Keratinocyte (primary cell): Measurements from ENCODE around the gene CSNK1D. TPM values are rescaled to one million over a fixed set of nuclear protein-coding genes. Genes with fewer than 3 reads are reported as not detected.

ENCODE experiments used
- DNase-seq: peaks from one replicate; pipeline ENCODE4 v3.0.0-alpha.2; 2011; ENCODE audit warnings: low read depth, missing footprints, low spot score
- FAIRE-seq: peaks from 2 replicates; lab custom pipeline; 2011; peaks lifted over from hg19 to GRCh38; lab: Jason Lieb, UNC
- H2AFZ ChIP-seq: 2 replicates; pipeline ENCODE4 v1.6.0; 2012; ENCODE audit warnings: low read length, control low read depth, inconsistent platforms; ENCODE audit not compliant: control insufficient read depth
- H3K27ac ChIP-seq: 2 replicates; pipeline ENCODE4 v1.5.1; 2011; ENCODE audit warnings: low read length; ENCODE audit not compliant: control insufficient read depth, insufficient read depth
- H3K27me3 ChIP-seq: 3 replicates; pipeline ENCODE4 v1.6.0; 2011; ENCODE audit warnings: low read length; ENCODE audit not compliant: control insufficient read depth, insufficient read depth; ENCODE audit errors: extremely low read depth
- H3K36me3 ChIP-seq, 2 experiments: 2 replicates in 1 of 2; 3 replicates in 1 of 2; pipeline ENCODE4 v1.5.1; 2011; ENCODE audit warnings: low read length in 2 of 2, mild to moderate bottlenecking in 1 of 2; ENCODE audit not compliant: control insufficient read depth in 2 of 2, insufficient read depth in 2 of 2; ENCODE audit errors: extremely low read depth in 1 of 2
- H3K4me1 ChIP-seq: 3 replicates; pipeline ENCODE4 v1.5.1; 2011; ENCODE audit warnings: low read length; ENCODE audit not compliant: control insufficient read depth, insufficient read depth; ENCODE audit errors: extremely low read depth
- H3K4me2 ChIP-seq: 3 replicates; pipeline ENCODE4 v1.6.0; 2011; ENCODE audit warnings: low read depth, low read length; ENCODE audit not compliant: control insufficient read depth, insufficient read depth; ENCODE audit errors: extremely low read depth
- H3K4me3 ChIP-seq, 3 experiments: fragments of 200-600 bp in 1 of 3; sonication (generic) in 1 of 3; 2 replicates in 2 of 3; 3 replicates in 1 of 3; pipeline ENCODE4 v1.5.1; 2011 to 2016; ENCODE audit warnings: low read length in 3 of 3, mild to moderate bottlenecking in 3 of 3, control low read depth in 2 of 3, inconsistent platforms in 1 of 3, low read depth in 1 of 3, mixed read lengths in 1 of 3, mixed run types in 1 of 3, moderate library complexity in 1 of 3; ENCODE audit not compliant: control insufficient read depth in 2 of 3, insufficient read depth in 2 of 3; ENCODE audit errors: extremely low read depth in 1 of 3
- H3K79me2 ChIP-seq: 2 replicates; pipeline ENCODE4 v1.6.0; 2012; ENCODE audit warnings: low read length; ENCODE audit not compliant: control insufficient read depth, insufficient read depth
- H3K9ac ChIP-seq: 3 replicates; pipeline ENCODE4 v1.6.0; 2011; ENCODE audit warnings: low read length; ENCODE audit not compliant: control insufficient read depth, insufficient read depth; ENCODE audit errors: extremely low read depth
- H3K9me1 ChIP-seq: 3 replicates; pipeline ENCODE4 v1.6.0; 2011; ENCODE audit warnings: low read length; ENCODE audit not compliant: control insufficient read depth, insufficient read depth; ENCODE audit errors: extremely low read depth
- H3K9me3 ChIP-seq: 2 replicates; pipeline ENCODE4 v1.5.1; 2012; ENCODE audit warnings: low read depth, low read length; ENCODE audit not compliant: control insufficient read depth
- H4K20me1 ChIP-seq: 3 replicates; pipeline ENCODE4 v1.6.0; 2011; ENCODE audit warnings: low read length; ENCODE audit not compliant: control insufficient read depth, insufficient read depth; ENCODE audit errors: extremely low read depth
- CTCF ChIP-seq, 3 experiments: IDR thresholded peaks in 1 of 3; conservative IDR thresholded peaks in 1 of 3; optimal IDR thresholded peaks in 1 of 3; 2 replicates in 2 of 3; 3 replicates in 1 of 3; pipeline versions ENCODE3 to v1.5.1; 2011; ENCODE audit warnings: low read length in 3 of 3, mild to moderate bottlenecking in 3 of 3, moderate library complexity in 2 of 3, control low read depth in 1 of 3, inconsistent platforms in 1 of 3; ENCODE audit not compliant: insufficient read depth in 2 of 3; ENCODE audit errors: extremely low read depth in 1 of 3
- EZH2 ChIP-seq: IDR thresholded peaks from one replicate; pipeline ENCODE4 v1.6.1; 2012; ENCODE audit warnings: inconsistent platforms, mild to moderate bottlenecking, low read length, moderate library complexity
- dilution Hi-C: fragments of 300-500 bp; cut with MboI; formaldehyde crosslinking; loops from one replicate; pipeline ENCODE4 v1.7.0; 2020; ENCODE audit warnings: low sequenced_read_pairs; ENCODE audit not compliant: extremely low pct_ligation_motif_present
- polyA plus RNA-seq, 5 experiments: library from polyadenylated mRNA; depleted of rRNA in 3 of 5; stranded (reverse) in 3 of 5; stranded (forward) in 1 of 5; unstranded in 1 of 5; fragments of >200 nt; gene quantifications; 1 replicate in 1 of 5; 2 replicates in 3 of 5; 3 replicates in 1 of 5; pipeline versions ENCODE4 v1.2.1 to v1.2.3, GENCODE V29; 2011 to 2012; ENCODE audit warnings: missing spikeins in 2 of 5, low read depth in 1 of 5, low replicate concordance in 1 of 5

The CSNK1D gene
- polyA plus RNA-seq, 1 donor (not counting 4 experiments of a cell fraction or from before 2014, with no cell fraction given): 86.0 TPM

DNA sequence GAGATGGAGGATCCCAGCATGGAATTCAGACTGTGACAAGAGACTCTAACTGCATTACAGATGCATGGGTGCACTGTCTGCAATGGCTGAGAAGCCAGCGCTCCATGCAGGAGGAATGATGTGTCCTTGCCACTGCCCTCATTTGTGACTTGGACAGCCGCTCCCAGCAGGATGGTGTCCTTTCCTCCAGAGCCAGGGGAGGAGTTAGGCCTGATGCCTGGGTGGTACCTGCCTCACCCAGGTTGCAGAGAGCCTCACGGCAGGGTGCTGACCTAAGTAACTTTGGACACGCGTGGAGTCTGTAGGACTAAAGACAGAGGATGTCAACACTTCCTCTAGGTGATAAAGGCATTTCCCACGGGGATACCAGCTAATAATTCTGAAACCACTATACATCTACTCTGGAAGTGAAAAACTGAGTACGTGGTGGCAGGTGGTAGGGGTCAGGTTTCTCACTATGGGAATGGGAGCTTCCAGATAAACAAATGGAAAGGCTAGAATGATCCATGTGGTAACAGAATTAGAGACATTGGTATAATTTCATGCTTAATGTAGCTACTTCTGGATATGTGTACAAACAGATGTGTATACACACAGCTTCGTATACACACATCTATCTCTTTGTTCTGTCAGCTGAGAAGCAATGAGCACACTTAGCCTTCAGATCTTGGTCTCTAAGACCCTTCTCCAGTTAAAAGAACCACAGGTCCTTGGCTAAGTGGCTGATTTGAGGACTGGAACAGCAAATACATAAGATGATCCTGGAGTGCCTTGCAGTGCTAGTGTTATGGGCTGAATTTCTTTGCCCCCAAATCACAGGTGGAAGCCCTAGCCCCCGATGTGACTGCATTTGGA, 13.7 kb upstream of the CSNK1D start:
- peaks cover 31% of the 10 kb centered on the region for H3K4me1 ChIP-seq
- H3K4me3 ChIP-seq: no peak overlapping the region
- no peak overlapping the region for H3K9ac ChIP-seq
- dilution Hi-C loops: no loop called here
- no peak overlapping the region for H2AFZ ChIP-seq
- no peak for FAIRE-seq
- no peak for TF ChIP-seq CTCF (optimal IDR thresholded peaks at IDR 0.05 in 1 of 3, IDR thresholded peaks at IDR 0.05 in 1 of 3, conservative IDR thresholded peaks at IDR 0.05 in 1 of 3; ENCODE audit: extremely low read depth in 1 of 3, insufficient read depth in 2 of 3, low read length in 3 of 3)
- TF ChIP-seq EZH2: no peak
- H3K4me2 ChIP-seq: no peak overlapping the region
- no peaks in the 10 kb centered on the region for H3K9me1 ChIP-seq
- peak overlapping the region; percentile 2 for H3K27ac ChIP-seq
- DNase-seq: no peak
- H3K27me3 ChIP-seq: no peaks in the 10 kb centered on the region
- no peaks in the 10 kb centered on the region for H4K20me1 ChIP-seq
- H3K79me2 ChIP-seq: no peaks in the 10 kb centered on the region
- H3K9me3 ChIP-seq: no peaks in the 10 kb centered on the region
- H3K36me3 ChIP-seq: no peaks in the 10 kb centered on the region

DNA sequence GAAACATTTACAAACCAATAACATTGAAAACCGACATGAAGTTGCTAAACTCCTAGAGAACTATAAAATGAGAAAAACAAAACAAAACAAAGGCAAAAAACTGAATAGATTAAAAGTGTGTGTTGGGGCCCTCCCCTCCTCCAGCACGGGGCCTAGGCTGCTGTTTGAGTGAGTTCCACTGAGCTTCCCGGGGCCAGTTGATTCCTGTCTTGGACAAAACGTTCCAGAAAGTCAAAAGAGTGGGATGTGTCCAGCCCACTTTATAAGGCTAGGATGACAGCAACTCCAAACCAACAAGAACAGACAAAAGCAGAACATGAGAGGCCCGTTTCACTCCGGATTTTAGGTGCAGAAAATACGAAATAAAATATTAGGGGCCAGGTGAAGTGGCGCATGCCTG, 11.6 kb upstream of the CSNK1D start:
- H4K20me1 ChIP-seq: no peaks in the 10 kb centered on the region
- H3K4me3 ChIP-seq: no peak overlapping the region
- no peaks in the 10 kb centered on the region for H3K9me1 ChIP-seq
- H3K4me1 ChIP-seq: peaks cover 45% of the 10 kb centered on the region
- H3K79me2 ChIP-seq: no peaks in the 10 kb centered on the region
- dilution Hi-C loops: no loop called here
- H3K27ac ChIP-seq: no peak overlapping the region
- DNase-seq (no peak), FAIRE-seq (no peak)
- H2AFZ ChIP-seq: peak overlapping the region; percentile 2
- no peak for TF ChIP-seq CTCF (optimal IDR thresholded peaks at IDR 0.05 in 1 of 3, IDR thresholded peaks at IDR 0.05 in 1 of 3, conservative IDR thresholded peaks at IDR 0.05 in 1 of 3; ENCODE audit: extremely low read depth in 1 of 3, insufficient read depth in 2 of 3, low read length in 3 of 3)
- no peak for TF ChIP-seq EZH2
- no peaks in the 10 kb centered on the region for H3K27me3 ChIP-seq
- H3K9me3 ChIP-seq: no peaks in the 10 kb centered on the region
- peak overlapping the region; percentile 47 for H3K4me2 ChIP-seq
- H3K9ac ChIP-seq: no peak overlapping the region
- H3K36me3 ChIP-seq: no peaks in the 10 kb centered on the region
